ENCODE measurements around the gene LIX1L.

The LIX1L gene

GRCh38 chr1:145983206-145983675, 25.4 kb upstream of the LIX1L start:
- Histone ChIP-seq H3K27ac (no peak overlapping the region), H3K4me3 (ENCODE audit: low read depth, low read length) (no peak overlapping the region), H3K36me3 (replicated peaks) (no peaks in the 10 kb centered on the region), H3K27me3 (replicated peaks) (no peaks in the 10 kb centered on the region)
- in situ Hi-C loops (cut with HindIII; ENCODE audit: low pct_ligation_motif_present, low sequenced_read_pairs) = no loop called here
- no peak for TF ChIP-seq CTCF (IDR thresholded peaks at IDR 0.05; ENCODE audit: low read depth, low read length, missing control alignments)
- DNase-seq = no peak

DNA sequence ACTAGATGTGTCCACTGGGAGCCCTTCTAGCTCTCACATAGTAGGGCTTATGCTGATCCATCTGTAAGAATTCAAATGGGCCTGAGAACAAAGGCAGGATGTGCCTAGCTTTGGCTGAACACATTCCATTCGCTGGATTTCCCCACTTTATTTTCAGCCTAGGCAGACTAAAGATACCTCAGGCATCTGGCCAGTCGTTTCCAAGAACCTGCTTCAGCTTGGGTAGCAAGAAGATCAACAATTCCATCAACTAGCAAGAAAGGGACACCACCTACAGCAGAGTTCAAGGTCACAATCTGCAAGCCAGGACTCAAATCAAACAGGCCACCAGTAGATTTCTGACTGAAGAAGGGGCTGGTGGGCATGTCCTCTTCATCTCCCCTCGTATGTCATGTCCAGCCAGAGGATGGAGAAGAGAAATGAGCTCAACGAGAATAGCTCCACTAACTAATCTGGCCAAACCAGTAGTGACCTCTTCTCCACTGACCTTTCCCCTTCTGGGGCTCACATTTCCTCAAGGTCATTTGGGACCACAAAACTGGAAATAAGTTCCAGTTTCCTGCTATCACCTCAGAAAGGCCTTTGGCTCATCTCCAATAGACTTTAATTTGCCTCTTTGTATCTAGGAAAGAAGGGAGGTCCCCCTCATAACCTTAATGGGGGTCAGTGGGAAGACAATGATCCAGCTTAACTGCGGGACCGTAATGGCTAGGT, 24.4 kb upstream of the LIX1L start:
- in situ Hi-C loops (cut with HindIII; ENCODE audit: low pct_ligation_motif_present, low sequenced_read_pairs) = no loop called here
- no peak for DNase-seq
- H3K27ac ChIP-seq = no peak overlapping the region

GRCh38 chr1:145980457-145980994, 22.7 kb upstream of the LIX1L start:
- in situ Hi-C loops (cut with HindIII; ENCODE audit: low pct_ligation_motif_present, low sequenced_read_pairs) = no loop called here
- H3K27me3 ChIP-seq (replicated peaks) = no peaks in the 10 kb centered on the region
- TF ChIP-seq CTCF (IDR thresholded peaks at IDR 0.05; ENCODE audit: low read depth, low read length, missing control alignments) = no peak
- no peak for DNase-seq
- H3K4me3 ChIP-seq (ENCODE audit: low read depth, low read length) = no peak overlapping the region
- H3K27ac ChIP-seq = peak overlapping the region; percentile 77
- H3K36me3 ChIP-seq (replicated peaks) = no peaks in the 10 kb centered on the region

More for the DNA sequence above, 24.4 kb upstream of the LIX1L start:
- H3K4me3 ChIP-seq (ENCODE audit: low read depth, low read length) = no peak overlapping the region
- no peaks in the 10 kb centered on the region for H3K27me3 ChIP-seq (replicated peaks)
- H3K36me3 ChIP-seq (replicated peaks) = no peaks in the 10 kb centered on the region
- no peak for TF ChIP-seq CTCF (IDR thresholded peaks at IDR 0.05; ENCODE audit: low read depth, low read length, missing control alignments)

GRCh38 chr1:145979746-145980456, 22.1 kb upstream of the LIX1L start:
- peak overlapping the region; percentile 77 for H3K27ac ChIP-seq
- DNase-seq = no peak
- H3K27me3 ChIP-seq (replicated peaks) = no peaks in the 10 kb centered on the region
- H3K36me3 ChIP-seq (replicated peaks) = no peaks in the 10 kb centered on the region
- in situ Hi-C loops (cut with HindIII; ENCODE audit: low pct_ligation_motif_present, low sequenced_read_pairs) = no loop called here
- no peak overlapping the region for H3K4me3 ChIP-seq (ENCODE audit: low read depth, low read length)
- no peak for TF ChIP-seq CTCF (IDR thresholded peaks at IDR 0.05; ENCODE audit: low read depth, low read length, missing control alignments)

GRCh38 chr1:145978854-145979745, 21.3 kb upstream of the LIX1L start:
- H3K27ac ChIP-seq = peak overlapping the region; percentile 90
- no peak overlapping the region for H3K4me3 ChIP-seq (ENCODE audit: low read depth, low read length)
- peak; percentile 64 for TF ChIP-seq CTCF (IDR thresholded peaks at IDR 0.05; ENCODE audit: low read depth, low read length, missing control alignments)

More at GRCh38 chr1:145978854-145979745, 21.3 kb upstream of the LIX1L start:
- Histone ChIP-seq H3K27me3 (replicated peaks) (no peaks in the 10 kb centered on the region), H3K36me3 (replicated peaks) (no peaks in the 10 kb centered on the region)
- DNase-seq = peak; percentile 100
- in situ Hi-C loops (cut with HindIII; ENCODE audit: low pct_ligation_motif_present, low sequenced_read_pairs) = no loop called here

Data from brain microvascular endothelial cell (primary cell).